Lung (tissue), 16 donors: Measurements from ENCODE around the gene PLBD2. TPM values are rescaled to one million over a fixed set of nuclear protein-coding genes. Genes with fewer than 3 reads are reported as not detected.

Experiments
- ATAC-seq: fragments of 200-7000 bp; cut with Tn5 transposase; one replicate; pipeline ENCODE4 v1.9.1; 2020; ENCODE audit warnings: moderate number of reproducible peaks; ENCODE audit not compliant: insufficient read depth, low FRiP score
- DNase-seq, 3 donors: peaks; one replicate each; pipeline ENCODE4 v3.0.0-alpha.2; 2013 to 2017
- H3K27ac ChIP-seq, 2 donors: one replicate each; pipeline ENCODE4 v1.5.1; 2013; ENCODE audit warnings: mild to moderate bottlenecking in 2 of 2, moderate library complexity in 2 of 2, control low read depth in 1 of 2, inconsistent platforms in 1 of 2, low read depth in 1 of 2, low read length in 1 of 2
- H3K27me3 ChIP-seq, 3 donors: one replicate each; pipeline ENCODE4 v1.5.1; 2013; ENCODE audit warnings: low read length in 2 of 3; ENCODE audit not compliant: control insufficient read depth in 3 of 3, insufficient read depth in 3 of 3
- H3K36me3 ChIP-seq, 4 donors: one replicate each; pipeline ENCODE4 v1.5.1; 2013; ENCODE audit warnings: low read length in 4 of 4, mild to moderate bottlenecking in 1 of 4, moderate library complexity in 1 of 4; ENCODE audit not compliant: control insufficient read depth in 4 of 4, insufficient read depth in 4 of 4
- H3K4me1 ChIP-seq, 5 donors: one replicate each; pipeline ENCODE4 v1.5.1; 2013; ENCODE audit warnings: low read length in 5 of 5, mild to moderate bottlenecking in 2 of 5, moderate library complexity in 1 of 5; ENCODE audit not compliant: control insufficient read depth in 5 of 5, insufficient read depth in 5 of 5
- H3K4me3 ChIP-seq: one replicate; pipeline ENCODE4 v1.5.1; 2013; ENCODE audit warnings: mild to moderate bottlenecking, control low read depth, moderate library complexity
- H3K9ac ChIP-seq, 2 donors: one replicate each; pipeline ENCODE4 v1.5.1; 2013; ENCODE audit warnings: low read length in 2 of 2, control low read depth in 1 of 2; ENCODE audit not compliant: insufficient read depth in 1 of 2
- H3K9me3 ChIP-seq, 4 donors: one replicate each; pipeline ENCODE4 v1.5.1; 2013; ENCODE audit warnings: low read length in 3 of 4, mild to moderate bottlenecking in 1 of 4, moderate library complexity in 1 of 4; ENCODE audit not compliant: control insufficient read depth in 4 of 4, insufficient read depth in 3 of 4
- CTCF ChIP-seq: IDR thresholded peaks from 2 replicates; pipeline ENCODE4 v1.5.1; 2012; ENCODE audit warnings: mild to moderate bottlenecking; ENCODE audit errors: control extremely low read depth, extremely low read depth
- WGBS, 2 donors: extraction: QIAGEN DNeasy Blood & Tissue Kit; methylation state at CpG; one replicate each; pipeline ENCODE4 v1.1.7; 2013; 5-methylcytosine and 5-hydroxymethylcytosine counted together
- long read RNA-seq, 5 donors: transcript quantifications; one replicate each; lab custom pipeline, GENCODE V29; 2026
- polyA plus RNA-seq, 2 donors: library from polyadenylated mRNA; stranded (reverse); fragments of 200-250 nt; gene quantifications; one replicate each; pipeline ENCODE4 v1.2.1, GENCODE V29; 2013
- total RNA-seq, 2 donors: library from RNA; depleted of rRNA in 1 of 2; stranded (reverse); fragments of >200 nt in 1 of 2; gene quantifications; one replicate each; pipeline ENCODE4 v1.2.1, GENCODE V29; 2014 to 2021
- donor health status: control.
- donor health status: control.
- donor health status: Bipolar disorder and iron deficiency.
- donor health status: healthy.
- donor health status: DM: yes; HTN: yes; CAD: no.

PLBD2 gene, protein sequence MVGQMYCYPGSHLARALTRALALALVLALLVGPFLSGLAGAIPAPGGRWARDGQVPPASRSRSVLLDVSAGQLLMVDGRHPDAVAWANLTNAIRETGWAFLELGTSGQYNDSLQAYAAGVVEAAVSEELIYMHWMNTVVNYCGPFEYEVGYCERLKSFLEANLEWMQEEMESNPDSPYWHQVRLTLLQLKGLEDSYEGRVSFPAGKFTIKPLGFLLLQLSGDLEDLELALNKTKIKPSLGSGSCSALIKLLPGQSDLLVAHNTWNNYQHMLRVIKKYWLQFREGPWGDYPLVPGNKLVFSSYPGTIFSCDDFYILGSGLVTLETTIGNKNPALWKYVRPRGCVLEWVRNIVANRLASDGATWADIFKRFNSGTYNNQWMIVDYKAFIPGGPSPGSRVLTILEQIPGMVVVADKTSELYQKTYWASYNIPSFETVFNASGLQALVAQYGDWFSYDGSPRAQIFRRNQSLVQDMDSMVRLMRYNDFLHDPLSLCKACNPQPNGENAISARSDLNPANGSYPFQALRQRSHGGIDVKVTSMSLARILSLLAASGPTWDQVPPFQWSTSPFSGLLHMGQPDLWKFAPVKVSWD
- total RNA-seq (10 to 100 TPM; 16.7 to 48.9 TPM), polyA plus RNA-seq (10 to 100 TPM; 16.4 to 26.5 TPM)
- long read RNA-seq, donor 1, full-length matches to known transcripts: 1 of 1 reads
- long read RNA-seq, donor 1, partial matches to known transcripts: 0 of 1 reads
- long read RNA-seq, donor 1, other reads (novel, unspliced or antisense): 0 of 1 reads
- long read RNA-seq, donor 2: 0 reads
- long read RNA-seq, donor 3, full-length matches to known transcripts: 2 of 2 reads
- long read RNA-seq, donor 3, partial matches to known transcripts: 0 of 2 reads
- long read RNA-seq, donor 3, other reads (novel, unspliced or antisense): 0 of 2 reads
- long read RNA-seq, donor 4: 0 reads
- long read RNA-seq, donor 5: 0 reads

- ATAC-seq: peak; percentile 97
- H3K36me3 ChIP-seq: no peaks in the 10 kb centered on the region
- peak within 1 kb of the TSS; percentile 89 for H3K4me3 ChIP-seq
- TF ChIP-seq CTCF: no peak
- peak within 1 kb of the TSS; percentile 86 to 94 for H3K27ac ChIP-seq
- peaks cover 0 to 11% (median 6%) of the 10 kb centered on the region in 5 donors for H3K4me1 ChIP-seq
- WGBS, 2 donors: 1 to 3% methylated on average over 31 to 67 of the region's 67 CpGs
- peak; percentile 95 to 96 (median 96) for DNase-seq
- H3K9me3 ChIP-seq: no peaks in the 10 kb centered on the region
- no peaks in the 10 kb centered on the region for H3K27me3 ChIP-seq
- H3K9ac ChIP-seq: peak within 1 kb of the TSS; percentile 52 to 71
Measured at GRCh38 chr12:113358381-113359132, at the start of gene PLBD2. PLBD2 (plus strand) TSS chr12:113358587; CDS start chr12:113358601, 14 bp downstream.

- H3K9ac ChIP-seq: no peak overlapping the region
- H3K9me3 ChIP-seq: no peaks in the 10 kb centered on the region
- H3K4me1 ChIP-seq: no peaks in the 10 kb centered on the region
- H3K4me3 ChIP-seq: no peak overlapping the region
- peaks cover 5 to 49% (median 10%) of the 10 kb centered on the region in 4 donors for H3K36me3 ChIP-seq
- H3K27ac ChIP-seq: no peak overlapping the region
- TF ChIP-seq CTCF: no peak
- ATAC-seq (no peak), DNase-seq (no peak)
- WGBS, 2 donors: 94 to 100% methylated on average over 1 of the region's 1 CpG
- H3K27me3 ChIP-seq: no peaks in the 10 kb centered on the region
Measured at GRCh38 chr12:113310489-113310888, 47.9 kb upstream of the PLBD2 start.

- Histone ChIP-seq H3K27ac (no peak overlapping the region), H3K9ac (no peak overlapping the region), H3K9me3 (no peaks in the 10 kb centered on the region), H3K36me3 (peaks cover 4 to 58% (median 17%) of the 10 kb centered on the region in 4 donors), H3K4me1 (no peaks in the 10 kb centered on the region), H3K27me3 (no peaks in the 10 kb centered on the region), H3K4me3 (no peak overlapping the region)
- TF ChIP-seq CTCF: no peak
- ATAC-seq: no peak
- WGBS, 2 donors: 79 to 80% methylated on average over 7 of the region's 7 CpGs
- no peak for DNase-seq
Measured at GRCh38 chr12:113314121-113314529, 44.3 kb upstream of the PLBD2 start.
